Progenitor cell of endocrine pancreas (in vitro differentiated cells): ENCODE results near the gene PRSS8. TPM values are rescaled to one million over a fixed set of nuclear protein-coding genes. Genes with fewer than 3 reads are reported as not detected.
"Not testable (repeated sequence)": the region's sequence is repeated elsewhere in the genome, so short reads cannot be mapped to it uniquely, and the experiment has no call there.

Experiments used
- DNase-seq: peaks from one replicate; pipeline ENCODE4 v3.0.0; 2021; ENCODE audit warnings: low spot score; ENCODE audit not compliant: unreplicated experiment
- H3K27ac Mint-ChIP-seq: 2 replicates; pipeline ENCODE4 v1.8.0; 2021; ENCODE audit warnings: mild to moderate bottlenecking, moderate library complexity, mixed read lengths
- H3K27me3 Mint-ChIP-seq: 2 replicates; pipeline ENCODE4 v1.8.0; 2021; ENCODE audit warnings: mixed read lengths
- H3K36me3 Mint-ChIP-seq: 2 replicates; pipeline ENCODE4 v1.8.0; 2022; ENCODE audit warnings: mixed read lengths; ENCODE audit not compliant: insufficient read depth
- H3K4me1 Mint-ChIP-seq: 2 replicates; pipeline ENCODE4 v1.8.0; 2021; ENCODE audit warnings: low read depth, mixed read lengths
- H3K4me3 Mint-ChIP-seq: 2 replicates; pipeline ENCODE4 v1.8.0; 2021; ENCODE audit warnings: low read depth, mild to moderate bottlenecking, moderate library complexity, mixed read lengths
- H3K9me3 Mint-ChIP-seq: 2 replicates; pipeline ENCODE4 v1.8.0; 2021; ENCODE audit warnings: low read depth, mixed read lengths
- CTCF ChIP-seq: fragments of 200-600 bp; sonication (generic); IDR thresholded peaks from one replicate; pipeline ENCODE4 v1.5.0; 2021; ENCODE audit warnings: antibody characterized with exemption, mild to moderate bottlenecking; ENCODE audit not compliant: unreplicated experiment
- total RNA-seq: library from RNA; stranded (reverse); gene quantifications from 2 replicates; pipeline ENCODE4 v1.2.1, GENCODE V29; 2021

The PRSS8 gene
- total RNA-seq, 1 donor from 2014 or later: 111 TPM

GRCh38 chr16:31149332-31149731 lies 13.8 kb upstream of the PRSS8 start:
- H3K4me3 Mint-ChIP-seq: no peak overlapping the region
- H3K27me3 Mint-ChIP-seq: peaks cover 39% of the 10 kb centered on the region
- H3K36me3 Mint-ChIP-seq: no peaks in the 10 kb centered on the region
- no peak overlapping the region for H3K27ac Mint-ChIP-seq
- H3K4me1 Mint-ChIP-seq: no peaks in the 10 kb centered on the region
- no peaks in the 10 kb centered on the region for H3K9me3 Mint-ChIP-seq
- DNase-seq: no peak
- TF ChIP-seq CTCF: no peak

GRCh38 chr16:31148896-31149295 lies 13.4 kb upstream of the PRSS8 start:
- no peak for TF ChIP-seq CTCF
- Mint-ChIP-seq H3K27ac (no peak overlapping the region), H3K36me3 (no peaks in the 10 kb centered on the region), H3K4me3 (no peak overlapping the region), H3K27me3 (peaks cover 39% of the 10 kb centered on the region), H3K9me3 (no peaks in the 10 kb centered on the region), H3K4me1 (no peaks in the 10 kb centered on the region)
- DNase-seq: no peak

- DNase-seq: no peak
- peaks cover 45% of the 10 kb centered on the region for H3K27me3 Mint-ChIP-seq
These were observed 12.8 kb upstream of the PRSS8 start for GRCh38 chr16:31148281-31148728.

GRCh38 chr16:31147574-31147973 lies 12.0 kb upstream of the PRSS8 start:
- DNase-seq: no peak
- no peak overlapping the region for H3K4me3 Mint-ChIP-seq
- H3K9me3 Mint-ChIP-seq: no peaks in the 10 kb centered on the region
- H3K4me1 Mint-ChIP-seq: no peaks in the 10 kb centered on the region
- H3K27me3 Mint-ChIP-seq: peaks cover 45% of the 10 kb centered on the region
- TF ChIP-seq CTCF: no peak
- no peaks in the 10 kb centered on the region for H3K36me3 Mint-ChIP-seq
- H3K27ac Mint-ChIP-seq: no peak overlapping the region

More at GRCh38 chr16:31148281-31148728, 12.8 kb upstream of the PRSS8 start:
- Mint-ChIP-seq H3K4me1 (no peaks in the 10 kb centered on the region), H3K9me3 (no peaks in the 10 kb centered on the region), H3K27ac (no peak overlapping the region), H3K4me3 (no peak overlapping the region), H3K36me3 (no peaks in the 10 kb centered on the region)
- no peak for TF ChIP-seq CTCF

GRCh38 chr16:31145398-31145990 lies 10.0 kb upstream of the PRSS8 start:
- no peak overlapping the region for H3K4me3 Mint-ChIP-seq
- TF ChIP-seq CTCF: no peak
- H3K27me3 Mint-ChIP-seq: peaks cover 45% of the 10 kb centered on the region
- H3K36me3 Mint-ChIP-seq: no peaks in the 10 kb centered on the region
- no peak for DNase-seq
- H3K4me1 Mint-ChIP-seq: peaks cover 7% of the 10 kb centered on the region
- H3K27ac Mint-ChIP-seq: no peak overlapping the region
- no peaks in the 10 kb centered on the region for H3K9me3 Mint-ChIP-seq

GRCh38 chr16:31144418-31144817 lies 8.9 kb upstream of the PRSS8 start:
- peaks cover 40% of the 10 kb centered on the region for H3K27me3 Mint-ChIP-seq
- DNase-seq, H3K4me1 Mint-ChIP-seq, H3K9me3 Mint-ChIP-seq, H3K4me3 Mint-ChIP-seq, H3K36me3 Mint-ChIP-seq, H3K27ac Mint-ChIP-seq: not testable (repeated sequence)
